Progenitor cell of endocrine pancreas (in vitro differentiated cells): Measurements from ENCODE around the gene GRIN2A. TPM values are rescaled to one million over a fixed set of nuclear protein-coding genes. Genes with fewer than 3 reads are reported as not detected.

Experiments used
- DNase-seq: peaks from one replicate; pipeline ENCODE4 v3.0.0; 2021; ENCODE audit warnings: low spot score; ENCODE audit not compliant: unreplicated experiment
- H3K27ac Mint-ChIP-seq: 2 replicates; pipeline ENCODE4 v1.8.0; 2021; ENCODE audit warnings: mild to moderate bottlenecking, moderate library complexity, mixed read lengths
- H3K27me3 Mint-ChIP-seq: 2 replicates; pipeline ENCODE4 v1.8.0; 2021; ENCODE audit warnings: mixed read lengths
- H3K36me3 Mint-ChIP-seq: 2 replicates; pipeline ENCODE4 v1.8.0; 2022; ENCODE audit warnings: mixed read lengths; ENCODE audit not compliant: insufficient read depth
- H3K4me1 Mint-ChIP-seq: 2 replicates; pipeline ENCODE4 v1.8.0; 2021; ENCODE audit warnings: low read depth, mixed read lengths
- H3K4me3 Mint-ChIP-seq: 2 replicates; pipeline ENCODE4 v1.8.0; 2021; ENCODE audit warnings: low read depth, mild to moderate bottlenecking, moderate library complexity, mixed read lengths
- H3K9me3 Mint-ChIP-seq: 2 replicates; pipeline ENCODE4 v1.8.0; 2021; ENCODE audit warnings: low read depth, mixed read lengths
- CTCF ChIP-seq: fragments of 200-600 bp; sonication (generic); IDR thresholded peaks from one replicate; pipeline ENCODE4 v1.5.0; 2021; ENCODE audit warnings: antibody characterized with exemption, mild to moderate bottlenecking; ENCODE audit not compliant: unreplicated experiment
- total RNA-seq: library from RNA; stranded (reverse); gene quantifications from 2 replicates; pipeline ENCODE4 v1.2.1, GENCODE V29; 2021

Gene GRIN2A
- total RNA-seq, 1 donor from 2014 or later: 1.7 TPM

- H3K4me1 Mint-ChIP-seq: peaks cover 1% of the 10 kb centered on the region
- H3K27me3 Mint-ChIP-seq: peaks cover 50% of the 10 kb centered on the region
- H3K27ac Mint-ChIP-seq: no peak overlapping the region
- DNase-seq: no peak
- no peak for TF ChIP-seq CTCF
- no peaks in the 10 kb centered on the region for H3K9me3 Mint-ChIP-seq
- H3K36me3 Mint-ChIP-seq: no peaks in the 10 kb centered on the region
- no peak overlapping the region for H3K4me3 Mint-ChIP-seq
Observed at GRCh38 chr16:10178080-10178479, 4.1 kb downstream of the GRIN2A start.

DNA sequence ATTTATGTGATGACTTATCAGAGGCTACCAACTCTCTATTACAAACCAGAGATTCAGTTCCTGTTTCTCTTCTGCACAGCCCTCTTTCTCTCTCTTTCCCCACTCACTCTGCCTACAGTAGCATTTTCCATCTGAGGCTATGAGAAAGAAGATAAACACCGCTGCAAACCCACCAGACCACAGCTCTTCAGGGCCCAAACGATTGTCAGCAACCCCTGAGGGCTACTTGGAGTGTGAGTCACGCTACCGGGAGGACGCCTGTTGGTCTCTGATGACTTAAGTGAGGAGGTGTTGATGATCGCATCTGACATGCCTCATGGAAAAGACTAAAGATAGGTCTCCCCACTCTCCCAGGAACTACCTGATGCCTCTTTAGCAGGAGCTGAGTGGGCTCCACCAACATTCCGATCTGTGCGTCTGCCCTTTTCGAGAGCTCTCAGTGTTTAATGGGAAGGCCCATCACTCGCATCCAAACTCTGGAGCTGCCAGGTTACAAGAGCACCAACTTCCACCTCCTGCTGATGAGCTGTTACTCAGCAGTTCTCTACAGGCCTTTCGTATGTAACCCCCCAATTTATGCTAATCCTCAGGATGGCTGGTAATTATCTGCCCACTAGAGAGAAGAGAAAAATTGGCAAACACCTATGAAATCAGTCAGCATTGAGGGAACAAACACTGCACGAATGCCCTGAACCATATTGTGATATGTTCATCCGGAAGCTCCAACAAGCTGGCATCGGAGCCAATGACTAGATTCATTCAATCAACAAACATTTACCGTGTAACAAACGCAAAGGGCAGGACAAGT, 9.2 kb downstream of the GRIN2A start:
- Mint-ChIP-seq H3K4me3 (no peak overlapping the region), H3K9me3 (peaks cover 5% of the 10 kb centered on the region), H3K36me3 (peaks cover 1% of the 10 kb centered on the region), H3K4me1 (peaks cover 4% of the 10 kb centered on the region), H3K27me3 (peaks cover 29% of the 10 kb centered on the region), H3K27ac (no peak overlapping the region)
- DNase-seq: no peak
- TF ChIP-seq CTCF: no peak

- no peak for TF ChIP-seq CTCF
- H3K27ac Mint-ChIP-seq: no peak overlapping the region
- peaks cover 4% of the 10 kb centered on the region for H3K4me1 Mint-ChIP-seq
- H3K36me3 Mint-ChIP-seq: peaks cover 3% of the 10 kb centered on the region
- DNase-seq: no peak
- no peak overlapping the region for H3K4me3 Mint-ChIP-seq
- peaks cover 11% of the 10 kb centered on the region for H3K9me3 Mint-ChIP-seq
- H3K27me3 Mint-ChIP-seq: peaks cover 23% of the 10 kb centered on the region
Observed at GRCh38 chr16:10171221-10171620, 11.0 kb downstream of the GRIN2A start.

GRCh38 chr16:10169904-10170410, 12.3 kb downstream of the GRIN2A start:
- H3K27ac Mint-ChIP-seq: no peak overlapping the region
- no peak for DNase-seq
- peaks cover 23% of the 10 kb centered on the region for H3K27me3 Mint-ChIP-seq
- no peak overlapping the region for H3K4me3 Mint-ChIP-seq
- TF ChIP-seq CTCF: no peak
- H3K9me3 Mint-ChIP-seq: peaks cover 15% of the 10 kb centered on the region
- peaks cover 3% of the 10 kb centered on the region for H3K36me3 Mint-ChIP-seq
- peaks cover 4% of the 10 kb centered on the region for H3K4me1 Mint-ChIP-seq

DNA sequence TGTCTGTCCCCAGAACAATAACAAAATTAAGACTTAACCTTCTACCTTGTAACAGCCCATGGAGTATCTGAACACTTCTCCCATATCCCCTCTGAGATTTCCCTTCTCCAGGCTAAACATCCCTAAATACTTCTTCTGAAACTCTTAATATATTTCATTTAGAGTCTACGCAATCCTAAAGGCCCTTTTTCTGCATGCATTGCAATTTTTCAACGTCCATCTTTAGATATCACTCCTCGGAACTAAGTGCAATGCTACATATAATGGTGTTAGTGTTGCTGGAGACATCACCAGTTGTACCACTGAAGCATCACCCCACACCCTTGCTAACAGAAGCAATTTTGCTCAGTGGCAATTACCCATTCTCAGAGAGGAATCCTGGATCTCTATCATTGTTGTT, 13.2 kb downstream of the GRIN2A start:
- Mint-ChIP-seq H3K4me1 (peaks cover 4% of the 10 kb centered on the region), H3K4me3 (no peak overlapping the region), H3K27ac (no peak overlapping the region), H3K36me3 (peaks cover 3% of the 10 kb centered on the region), H3K27me3 (peaks cover 20% of the 10 kb centered on the region), H3K9me3 (peaks cover 18% of the 10 kb centered on the region)
- TF ChIP-seq CTCF: no peak
- DNase-seq: no peak
